EH (cell line): ENCODE data around the gene GPX6.
"Not testable (repeated sequence)": the region's sequence is repeated elsewhere in the genome, so short reads cannot be mapped to it uniquely, and the experiment has no call there.

ENCODE experiments used
- DNase-seq: peaks from one replicate; pipeline ENCODE4 v3.0.0-alpha.2; 2015; ENCODE audit warnings: low read depth

The GPX6 gene

DNA sequence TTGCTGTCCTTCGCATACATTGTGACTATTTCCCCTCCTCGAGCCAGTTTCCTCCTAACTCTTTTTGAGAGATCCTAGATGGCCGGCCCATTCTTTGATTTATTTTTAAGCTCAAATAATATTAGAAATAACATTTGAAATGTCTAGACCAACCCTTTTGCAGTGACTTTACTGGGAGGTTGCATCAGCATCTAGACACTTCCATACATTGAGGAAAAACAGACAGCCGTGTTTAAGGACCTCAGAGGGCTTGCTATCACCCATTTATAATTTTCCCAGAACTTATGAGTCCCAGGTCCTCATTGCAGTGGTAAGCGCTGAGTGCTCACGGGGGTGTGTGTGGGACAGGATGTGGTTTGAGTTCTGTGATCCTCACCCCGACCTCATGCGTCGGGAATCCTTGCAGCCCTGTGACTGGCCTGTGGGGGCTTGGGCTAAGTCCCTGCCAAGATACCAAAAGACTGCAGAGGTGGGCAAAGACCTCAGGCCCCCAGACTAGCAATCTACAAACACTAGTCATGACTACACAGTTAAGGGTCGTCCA lies 10.0 kb upstream of the GPX6 start, which contains the start of gene GPX5:
TSS of gene GPX5 (plus strand) at position 386 of the 544 bp plus-strand sequence. CDS start at position 519, 133 bp downstream.
- no peak for DNase-seq

DNA sequence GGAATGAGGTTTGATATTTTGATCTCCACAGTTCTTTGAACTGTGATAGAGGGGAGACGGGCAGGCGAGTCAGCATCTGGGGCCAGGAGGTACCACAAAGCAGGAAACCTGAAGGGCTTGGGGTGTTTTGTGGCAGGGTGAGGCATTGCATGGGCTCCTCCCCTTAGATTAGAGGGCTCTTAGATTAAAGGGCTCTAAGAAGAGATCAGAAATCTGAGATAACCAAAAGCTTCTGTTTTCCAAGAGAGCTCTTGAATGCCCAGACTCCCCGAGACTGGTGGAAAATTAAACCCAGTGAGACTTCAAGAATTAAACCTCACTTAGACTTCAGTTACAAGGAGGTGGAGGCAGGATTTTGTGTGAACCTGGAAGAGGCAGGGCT lies 7.6 kb upstream of the GPX6 start:
- no peak for DNase-seq

DNA sequence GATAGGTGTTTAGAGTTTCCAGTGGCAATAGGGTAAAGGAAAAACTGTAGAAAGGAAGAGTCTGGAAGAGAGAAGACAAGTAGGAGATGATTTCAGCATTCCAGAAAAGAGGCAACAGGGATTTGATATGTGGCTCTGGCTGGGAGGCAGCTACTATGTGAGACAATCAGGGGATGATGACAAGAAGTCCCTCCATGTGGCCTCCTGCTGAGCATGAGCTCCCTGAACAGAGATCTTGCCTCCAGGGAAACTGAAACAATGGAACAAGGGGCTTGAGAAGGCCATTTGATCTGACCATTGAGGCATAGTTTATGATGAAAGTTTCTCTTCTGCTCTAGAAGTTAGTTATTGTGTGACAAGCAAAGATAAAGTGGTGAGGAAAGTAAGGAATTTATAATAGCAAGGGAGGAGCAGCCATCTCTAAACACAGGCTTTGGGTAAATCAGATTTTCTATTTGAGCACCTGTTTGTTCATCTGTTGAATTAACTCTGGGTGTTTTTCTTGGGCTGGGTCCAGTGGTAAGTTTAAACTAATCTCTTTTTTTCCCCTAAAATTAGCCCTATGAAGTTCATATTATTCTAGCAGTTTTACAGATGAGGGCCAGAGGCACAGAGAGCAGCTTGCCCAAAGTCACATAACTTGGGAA lies 7.1 kb upstream of the GPX6 start:
- DNase-seq, result no peak

DNA sequence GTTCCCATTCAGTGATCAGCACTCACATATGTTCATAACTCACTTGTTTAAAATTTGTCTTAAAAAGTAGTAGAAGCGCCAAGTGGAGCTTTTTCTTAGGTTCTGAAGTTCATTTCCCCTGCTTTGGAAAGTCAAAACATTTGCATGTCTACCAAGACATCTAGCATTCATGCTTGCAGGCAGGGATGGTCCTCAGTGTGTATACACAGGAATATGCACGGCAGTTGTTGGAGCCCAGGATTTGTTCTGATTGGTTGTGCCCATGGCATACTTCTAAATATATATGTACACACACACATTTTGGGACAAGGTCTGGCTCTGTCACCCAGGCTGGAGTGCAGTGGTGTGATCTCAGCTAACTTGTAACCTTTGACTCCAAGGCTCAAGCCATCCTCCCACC lies 2.4 kb upstream of the GPX6 start:
- no peak for DNase-seq

DNA sequence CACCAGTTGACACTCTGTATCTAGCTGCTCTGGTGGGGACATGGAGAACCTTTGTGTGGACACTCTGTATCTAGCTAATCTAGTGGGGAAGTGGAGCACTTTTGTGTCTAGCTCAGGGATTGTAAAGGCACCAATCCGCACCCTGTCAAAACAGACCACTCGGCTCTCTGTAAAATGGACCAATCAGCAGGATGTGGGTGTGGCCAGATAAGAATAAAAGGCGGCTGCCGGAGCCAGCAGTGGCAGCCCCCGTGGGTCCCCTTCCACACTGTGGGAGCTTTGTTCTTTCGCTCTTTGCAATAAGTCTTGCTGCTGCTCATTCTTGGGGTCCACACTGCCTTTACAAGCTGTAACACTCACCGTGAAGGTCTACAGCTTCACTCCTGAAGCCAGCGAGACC lies 3.2 kb downstream of the GPX6 start:
- not testable (repeated sequence) for DNase-seq

DNA sequence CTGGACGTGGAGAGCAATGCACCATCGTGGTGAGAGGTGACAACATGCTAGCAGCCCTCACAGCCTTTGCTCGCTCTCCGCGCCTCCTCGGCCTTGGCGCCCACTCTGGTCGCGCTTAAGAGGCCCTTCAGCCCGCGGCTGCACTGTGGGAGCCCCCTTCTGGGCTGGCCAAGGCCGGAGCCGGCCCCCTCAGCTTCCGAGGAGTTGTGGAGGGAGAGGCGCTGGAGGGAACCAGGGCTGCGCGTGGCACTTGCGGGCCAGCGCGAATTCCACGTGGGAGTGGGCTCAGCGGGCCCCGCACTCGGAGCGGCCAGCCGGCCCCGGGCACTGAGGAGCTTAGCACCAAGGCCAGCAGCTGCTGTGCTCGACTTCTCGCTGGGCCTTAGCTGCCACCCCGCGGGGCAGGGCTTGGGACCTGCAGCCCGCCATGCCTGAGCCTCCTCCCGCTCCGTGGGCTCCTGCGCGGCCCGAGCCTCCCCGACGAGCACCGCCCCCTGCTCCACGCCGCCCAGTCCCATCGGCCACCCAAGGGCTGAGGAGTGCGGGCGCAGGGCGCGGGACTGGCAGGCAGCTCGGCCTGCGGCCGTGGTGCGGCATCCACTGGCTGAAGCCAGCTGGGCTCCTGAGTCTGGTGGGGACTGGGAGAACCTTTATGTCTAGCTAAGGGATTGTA lies 3.8 kb downstream of the GPX6 start:
- no peak for DNase-seq

DNA sequence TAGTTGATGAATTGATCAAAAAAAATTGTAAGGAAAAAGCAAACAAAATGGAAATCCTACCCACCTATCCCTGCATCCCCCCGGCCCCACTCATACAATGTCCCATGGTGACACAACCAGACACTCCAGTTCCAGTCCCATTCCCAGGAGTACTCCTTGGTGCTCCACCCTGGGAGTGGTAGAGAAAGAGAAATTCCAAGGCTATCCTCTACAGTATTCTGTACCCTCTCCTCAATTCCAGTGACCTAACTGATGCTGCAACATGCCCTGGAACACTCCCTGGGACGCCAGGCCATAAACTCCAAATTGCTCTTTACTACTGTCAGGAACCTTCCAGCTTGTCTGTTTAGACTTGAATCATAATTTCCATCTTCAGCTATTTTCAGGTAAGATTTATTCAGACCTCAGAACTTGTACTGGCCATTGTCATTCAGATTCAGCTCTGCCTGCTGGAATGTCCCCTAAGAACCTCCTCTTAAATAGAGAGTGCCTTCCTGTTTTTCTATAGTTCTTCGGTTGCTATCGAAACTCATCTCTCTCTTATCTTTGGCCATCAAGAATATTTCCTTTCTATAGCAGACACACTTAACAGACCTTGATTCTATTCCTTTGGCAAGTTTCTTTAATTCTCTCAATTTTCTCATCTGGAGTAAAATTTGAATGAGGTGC lies 8.7 kb downstream of the GPX6 start:
- no peak for DNase-seq

DNA sequence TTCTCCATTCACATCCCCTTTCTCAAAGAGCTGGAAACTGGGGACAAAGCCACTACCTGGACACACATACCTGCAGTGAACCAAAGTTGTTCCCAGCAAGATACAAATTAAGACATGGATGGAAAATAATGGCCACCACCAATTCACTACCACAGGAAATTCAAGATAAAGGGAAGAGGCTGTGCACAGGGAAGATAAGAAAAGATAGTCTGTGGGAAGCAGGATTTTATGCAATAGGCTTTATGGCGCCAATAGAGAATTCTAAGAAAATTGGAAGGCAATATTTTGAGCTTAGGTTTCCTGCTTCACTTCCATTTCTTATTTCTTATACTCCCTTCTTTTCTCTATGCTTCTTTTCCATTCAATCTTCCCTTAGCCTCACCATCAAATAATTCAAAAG lies 9.9 kb downstream of the GPX6 start:
- DNase-seq, result no peak

DNA sequence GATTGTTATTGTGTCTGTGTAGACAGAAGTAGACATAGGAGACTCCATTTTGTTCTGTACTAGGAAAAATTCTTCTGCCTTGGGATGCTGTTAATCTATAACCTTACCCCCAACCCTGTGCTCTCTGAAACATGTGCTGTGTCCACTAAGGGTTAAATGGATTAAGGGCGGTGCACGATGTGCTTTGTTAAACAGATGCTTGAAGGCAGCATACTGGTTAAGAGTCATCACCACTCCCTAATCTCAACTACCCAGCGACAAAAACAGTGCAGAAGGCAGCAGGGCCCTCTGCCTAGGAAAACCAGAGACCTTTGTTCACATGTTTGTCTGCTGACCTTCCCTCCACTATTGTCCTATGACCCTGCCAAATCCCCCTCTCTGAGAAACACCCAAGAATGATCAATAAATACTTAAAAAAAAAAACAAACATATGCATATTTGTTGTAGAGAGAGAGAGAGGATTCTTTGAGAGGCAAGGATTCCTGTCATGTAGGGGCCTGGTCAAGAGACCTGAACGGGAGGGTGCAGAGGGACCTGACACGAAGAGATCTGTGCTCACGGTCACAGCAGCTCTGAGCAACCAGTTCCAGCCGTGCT lies 12.8 kb downstream of the GPX6 start:
- DNase-seq, result not testable (repeated sequence)

DNA sequence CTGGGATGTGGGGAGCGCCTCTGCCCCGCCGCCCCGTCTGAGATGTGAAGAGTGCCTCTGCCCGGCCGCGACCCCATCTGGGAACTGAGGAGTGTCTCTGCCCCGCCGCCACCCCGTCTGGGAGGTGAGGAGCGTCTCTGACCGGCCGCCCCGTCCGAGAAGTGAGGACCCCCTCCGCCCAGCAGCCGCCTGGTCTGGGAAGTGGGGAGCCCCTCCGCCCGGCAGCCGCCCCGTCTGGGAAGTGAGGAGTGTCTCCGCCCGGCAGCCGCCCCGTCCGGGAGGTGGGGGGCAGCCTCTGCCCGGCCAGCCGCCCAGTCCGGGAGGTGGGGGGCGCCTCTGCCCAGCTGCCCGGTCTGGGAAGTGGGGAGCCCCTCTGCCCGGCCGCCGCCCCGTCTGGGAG lies 13.5 kb downstream of the GPX6 start:
- not testable (repeated sequence) for DNase-seq

DNA sequence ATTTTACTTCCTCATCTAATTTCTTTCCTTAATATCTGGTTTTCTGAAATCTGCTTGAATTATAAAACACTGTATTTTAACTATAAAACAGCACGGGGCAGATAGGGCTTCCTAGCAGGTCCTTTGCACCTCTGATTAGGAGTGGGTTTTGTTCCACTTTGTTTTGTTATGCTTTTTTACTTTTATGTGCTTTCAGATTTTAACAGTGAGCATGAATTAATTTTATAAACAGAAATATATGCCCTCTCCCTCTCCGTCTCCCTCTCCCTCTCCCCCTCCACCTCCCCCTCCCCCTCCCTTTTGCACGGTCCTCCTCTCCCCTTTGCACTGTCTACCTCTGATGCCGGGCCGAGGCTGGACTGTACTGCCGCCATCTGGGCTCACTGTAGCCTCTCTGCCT lies 14.3 kb downstream of the GPX6 start:
- no peak for DNase-seq

DNA sequence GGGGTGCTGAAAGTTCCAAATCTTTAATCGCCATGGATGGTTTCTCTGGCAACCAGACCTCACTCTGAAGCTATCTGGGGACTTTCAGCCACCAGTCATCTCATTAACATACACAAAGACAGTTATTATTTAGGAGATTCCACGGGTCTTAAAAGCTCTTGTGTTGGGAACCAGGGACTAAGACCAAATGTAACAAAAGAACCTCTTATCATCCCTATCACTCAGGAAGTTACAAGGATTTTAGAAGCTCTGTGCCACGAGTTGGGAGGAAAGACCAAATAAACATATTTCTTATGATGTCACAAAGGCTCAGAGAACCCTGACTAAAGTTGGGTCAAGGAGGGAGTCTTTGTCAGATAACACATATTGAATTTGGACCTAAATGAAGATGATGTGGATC lies 17.7 kb downstream of the GPX6 start:
- no peak for DNase-seq

DNA sequence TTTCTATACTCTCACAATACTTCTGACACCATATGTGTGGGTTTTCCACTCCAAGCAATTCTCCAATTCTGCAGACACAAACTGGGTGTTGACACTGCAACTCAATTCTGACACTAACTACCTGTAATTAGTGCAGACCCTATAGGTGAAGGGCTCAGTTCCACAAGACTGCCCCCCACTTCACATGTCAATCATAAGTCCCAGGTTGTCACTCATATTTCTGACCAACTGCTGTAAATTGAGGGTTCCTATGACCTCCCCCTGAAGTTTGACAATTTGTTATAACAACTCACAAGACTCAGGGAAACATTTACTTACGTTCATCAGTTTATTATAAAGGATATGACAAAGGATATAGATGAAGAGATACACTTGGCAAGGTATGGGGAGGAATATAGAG lies 18.3 kb downstream of the GPX6 start:
- DNase-seq, result no peak

DNA sequence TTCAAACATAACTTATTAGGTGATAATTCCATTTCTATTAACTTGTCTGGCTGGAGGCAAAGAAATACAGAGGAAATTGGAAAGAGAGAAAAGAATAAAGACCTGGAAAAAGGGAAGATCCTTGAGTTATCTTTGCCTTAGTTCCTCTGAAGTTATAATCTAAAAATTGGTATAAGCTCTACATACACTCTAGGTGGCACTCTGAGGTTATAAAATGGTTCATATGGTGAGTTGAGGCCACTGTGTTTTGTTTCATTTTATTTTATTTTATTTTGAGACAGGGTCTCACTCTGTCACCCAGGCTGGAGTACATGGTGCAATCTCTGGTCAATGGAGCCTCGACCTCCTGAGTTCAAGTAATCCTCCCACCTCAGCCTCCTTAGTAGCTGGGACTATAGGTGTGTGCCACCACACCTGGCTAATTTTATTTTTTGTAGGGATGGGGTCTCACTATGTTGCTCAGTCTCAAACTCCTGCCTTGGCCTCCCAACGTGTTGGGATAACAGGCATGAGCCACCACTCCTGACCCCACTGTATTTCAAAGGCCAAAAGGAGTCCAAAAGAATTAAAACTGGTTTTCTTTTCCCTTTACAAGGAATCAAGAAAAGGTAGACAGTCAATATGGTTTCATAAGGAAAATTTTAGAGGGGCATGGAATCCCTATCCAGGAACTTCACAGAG lies 19.4 kb downstream of the GPX6 start:
- peak; percentile 2 for DNase-seq

DNA sequence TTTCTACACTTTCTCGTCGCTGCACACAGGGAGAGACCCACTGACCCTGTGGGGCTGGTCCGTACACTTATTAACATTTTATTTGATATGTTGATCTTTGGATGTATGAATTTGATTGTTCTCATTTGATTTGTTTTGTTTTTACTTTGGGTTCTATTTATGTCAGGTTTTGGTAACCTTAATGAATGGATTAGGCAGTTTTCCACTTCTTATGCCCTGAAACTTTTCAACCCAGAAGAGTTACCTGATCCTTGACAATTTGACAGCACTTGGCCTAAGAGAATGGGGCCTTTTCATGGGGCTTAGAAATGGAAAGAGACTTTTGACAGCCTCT lies 23.6 kb downstream of the GPX6 start:
- DNase-seq, result no peak

DNA sequence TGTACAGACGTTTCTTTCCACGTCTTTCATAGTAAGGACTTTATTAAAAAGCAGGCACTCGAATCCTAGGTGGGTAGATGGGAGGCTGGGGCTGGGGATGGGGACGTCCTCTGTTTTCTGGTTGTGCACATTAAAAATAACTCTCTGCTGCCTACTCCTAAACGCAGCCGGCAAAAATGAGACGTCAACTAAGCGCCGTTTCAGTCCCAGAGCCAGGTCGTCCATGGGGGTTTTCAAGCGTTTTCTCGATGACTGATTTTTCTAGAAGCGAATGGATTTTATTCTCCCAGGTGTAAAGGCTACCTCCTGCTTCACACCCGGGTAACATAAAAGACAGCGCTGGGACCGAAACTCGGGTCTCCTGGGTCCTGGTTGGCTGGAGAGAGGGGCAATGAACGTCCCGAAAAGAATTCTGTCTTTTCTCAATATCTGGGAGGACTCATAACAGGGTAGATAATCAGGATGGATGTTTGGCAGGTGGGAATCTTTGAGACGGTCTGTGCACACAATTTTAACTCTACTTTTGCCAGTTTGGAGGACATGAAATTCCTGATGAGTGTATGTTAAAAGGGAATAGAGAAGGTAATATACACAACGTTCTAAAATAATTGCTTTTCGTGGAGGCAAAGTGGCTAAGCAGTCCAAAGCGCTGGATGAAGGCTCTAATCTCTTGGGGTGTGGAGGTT lies 25.2 kb downstream of the GPX6 start:
- DNase-seq, result no peak

DNA sequence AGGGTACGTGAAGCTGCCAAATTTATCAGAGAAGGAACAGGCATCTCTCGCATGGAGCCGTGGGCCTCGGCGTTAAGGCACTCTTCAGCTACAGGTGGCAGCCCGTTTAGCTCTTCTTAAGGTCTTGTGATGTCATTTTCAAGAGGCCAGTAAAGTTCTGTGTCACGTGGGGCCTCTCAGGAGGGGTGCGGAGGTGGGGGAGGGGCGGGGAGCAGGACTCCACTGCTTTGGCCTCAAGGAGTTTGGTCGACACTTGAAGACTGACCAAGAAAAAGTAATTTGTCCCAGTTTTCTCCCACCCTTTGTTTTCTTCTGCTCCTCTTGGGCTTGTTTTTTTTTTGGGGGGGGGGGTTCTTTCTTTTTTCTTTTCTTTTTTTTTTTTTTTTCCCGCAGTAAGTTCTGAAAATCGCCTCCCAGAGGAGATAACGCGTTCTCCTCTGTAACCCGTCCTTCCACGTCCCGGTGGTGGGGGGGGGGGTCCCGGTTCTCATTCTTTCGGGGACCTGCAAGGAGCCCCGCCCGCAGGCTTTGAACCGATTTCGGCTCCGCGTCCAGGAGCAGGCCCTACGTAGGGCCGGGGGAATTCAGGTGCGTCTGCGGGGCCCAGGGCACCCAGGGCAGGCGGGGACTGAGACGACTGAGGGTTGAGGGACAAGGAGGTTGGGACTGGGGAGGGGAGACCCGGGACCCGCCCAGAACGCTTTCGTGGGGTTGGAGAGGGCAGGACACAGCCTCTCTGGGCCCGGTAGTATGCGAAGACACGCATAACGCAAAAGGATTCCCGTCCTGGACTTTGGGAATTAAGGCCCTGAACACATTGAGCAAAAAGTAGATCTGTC lies 26.0 kb downstream of the GPX6 start:
- DNase-seq, result peak; percentile 77

DNA sequence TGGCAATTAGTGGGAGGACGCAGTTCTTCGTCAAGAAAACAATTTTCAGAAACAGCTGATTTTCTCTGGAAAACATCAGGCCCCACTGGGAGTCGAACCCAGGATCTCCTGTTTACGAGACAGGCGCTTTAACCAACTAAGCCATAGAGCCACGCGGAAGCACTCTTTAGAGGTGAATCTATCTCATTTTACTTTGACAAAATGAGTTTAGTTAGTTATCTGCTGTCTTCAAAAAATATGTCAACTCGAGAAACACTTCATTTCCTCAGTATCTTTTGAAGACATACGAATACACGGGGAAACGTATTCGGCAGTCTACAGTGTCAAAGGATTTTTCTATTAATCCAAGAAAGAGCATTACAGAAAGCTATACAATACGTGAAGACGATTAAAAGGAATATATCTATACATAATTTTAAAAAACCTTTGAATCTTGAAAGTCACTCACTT lies 26.7 kb downstream of the GPX6 start:
- peak; percentile 78 for DNase-seq

DNA sequence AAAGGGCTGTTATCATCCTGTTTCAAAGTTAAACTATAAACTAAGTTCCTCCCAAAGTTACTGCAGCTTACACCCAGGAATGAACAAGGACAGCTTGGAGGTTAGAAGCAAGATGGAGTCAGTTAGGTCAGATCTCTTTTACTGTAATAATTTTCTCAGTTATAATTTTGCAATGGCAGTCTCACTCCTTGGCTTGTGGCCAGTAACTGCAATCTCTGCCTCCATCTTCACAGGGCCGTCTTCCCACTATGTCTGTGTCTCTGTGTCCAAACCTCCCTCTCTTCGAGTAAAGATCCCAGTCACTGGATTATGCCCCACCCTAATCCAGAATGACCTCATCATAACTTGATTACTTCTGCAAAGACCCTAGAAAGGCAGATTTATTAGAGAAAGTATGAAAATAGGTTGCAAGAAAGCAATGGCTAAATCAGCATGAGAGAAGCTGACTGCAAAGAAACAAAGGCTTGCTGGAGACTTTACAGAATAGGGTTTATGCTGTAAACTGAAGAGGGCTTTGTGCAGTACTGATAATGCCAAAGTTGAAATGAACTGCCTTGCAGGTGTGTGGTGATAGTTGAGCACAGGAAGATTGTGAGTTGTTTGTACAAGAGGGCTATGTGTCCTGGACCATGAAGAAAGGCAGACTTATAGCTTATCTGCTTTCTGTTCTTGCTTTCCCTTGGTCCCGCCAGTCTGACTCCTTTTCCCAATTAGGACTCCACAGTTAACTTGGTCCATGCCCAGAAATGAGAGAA lies 28.4 kb downstream of the GPX6 start:
- DNase-seq, result no peak

DNA sequence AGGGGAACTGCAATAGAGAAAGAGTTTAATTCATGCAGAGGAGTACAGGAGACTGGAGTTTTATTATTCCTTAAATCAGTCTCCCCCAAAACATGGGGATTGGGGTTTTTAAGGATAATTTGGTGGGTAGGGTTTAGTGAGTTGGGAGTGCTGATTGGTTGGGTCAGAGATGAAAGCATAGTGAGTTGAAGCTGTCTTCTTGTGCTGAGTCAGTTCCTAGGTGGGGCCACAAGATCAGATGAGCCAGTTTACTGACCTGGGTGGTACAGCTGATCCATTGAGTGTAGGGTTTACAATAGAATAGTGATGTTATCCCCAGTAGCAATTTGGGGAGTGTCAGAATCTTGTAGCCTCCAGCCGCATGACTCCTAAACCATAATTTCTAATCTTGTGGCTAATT lies 29.1 kb downstream of the GPX6 start:
- no peak for DNase-seq
